Measurements from ENCODE around the gene GLT1D1. TPM values are rescaled to one million over a fixed set of nuclear protein-coding genes. Genes with fewer than 3 reads are reported as not detected.

Gene GLT1D1
- total RNA-seq, 4 donors from 2014 or later, result 0.19 to 0.75 (median 0.62) TPM; not detected in 1

DNA sequence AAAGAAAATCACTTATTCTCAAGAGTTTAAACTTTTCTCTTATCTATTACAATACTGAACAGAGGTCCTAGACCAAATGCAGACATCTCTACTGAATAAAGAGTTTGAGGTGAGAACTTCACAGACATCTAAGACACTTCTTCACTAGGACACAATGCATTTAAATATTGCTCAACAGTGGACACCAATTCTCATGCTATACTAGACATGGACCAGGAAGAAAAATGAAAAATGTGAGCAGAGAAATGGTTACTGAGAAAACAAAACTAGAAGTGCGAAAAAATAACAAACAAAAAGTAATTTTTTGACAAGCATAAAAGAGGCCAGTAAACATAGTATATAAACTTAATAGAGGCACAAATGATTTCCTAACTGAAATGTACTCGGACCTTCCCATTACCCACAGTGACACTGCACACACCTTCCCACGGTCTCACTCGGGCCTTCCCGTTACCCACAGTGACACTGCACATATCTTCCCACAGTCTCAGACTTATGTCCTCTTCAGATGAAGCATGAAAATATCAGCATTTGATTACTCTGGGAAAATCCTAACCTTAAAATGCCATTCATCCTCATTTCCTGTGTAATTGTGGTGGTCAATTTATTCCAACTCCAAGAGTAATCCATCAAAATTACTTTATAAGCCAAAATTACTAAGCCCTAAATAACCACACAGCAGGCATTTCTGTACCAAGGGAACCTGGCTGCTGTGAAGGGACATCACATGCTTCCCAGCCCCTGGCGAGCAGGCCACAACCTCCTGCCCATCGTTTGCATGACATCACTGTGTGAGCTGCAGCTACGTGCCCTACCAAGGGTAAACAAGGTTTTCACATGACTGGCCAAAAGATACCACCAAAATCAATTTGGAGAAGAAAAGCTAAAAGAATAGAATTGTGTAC, 35.9 kb upstream of the GLT1D1 start:
- no peak for DNase-seq
- intact Hi-C loops (cut with DNase I), result no loop called here
- peak overlapping the region; percentile 25 to 82 (median 62) for H3K27ac ChIP-seq
- H3K27me3 ChIP-seq, result no peaks in the 10 kb centered on the region
- H3K36me3 ChIP-seq, result peaks cover 0 to 33% (median 0%) of the 10 kb centered on the region in 3 donors
- H3K4me1 ChIP-seq, result peaks cover 12 to 67% (median 35%) of the 10 kb centered on the region in 3 donors
- H3K9me3 ChIP-seq, result no peaks in the 10 kb centered on the region
- WGBS, 2 donors, result 49 to 59% methylated on average over 7 to 8 of the region's 8 CpGs
- TF ChIP-seq POLR2A (IDR thresholded peaks at IDR 0.05), result no peak
- TF ChIP-seq, protein P1, sequence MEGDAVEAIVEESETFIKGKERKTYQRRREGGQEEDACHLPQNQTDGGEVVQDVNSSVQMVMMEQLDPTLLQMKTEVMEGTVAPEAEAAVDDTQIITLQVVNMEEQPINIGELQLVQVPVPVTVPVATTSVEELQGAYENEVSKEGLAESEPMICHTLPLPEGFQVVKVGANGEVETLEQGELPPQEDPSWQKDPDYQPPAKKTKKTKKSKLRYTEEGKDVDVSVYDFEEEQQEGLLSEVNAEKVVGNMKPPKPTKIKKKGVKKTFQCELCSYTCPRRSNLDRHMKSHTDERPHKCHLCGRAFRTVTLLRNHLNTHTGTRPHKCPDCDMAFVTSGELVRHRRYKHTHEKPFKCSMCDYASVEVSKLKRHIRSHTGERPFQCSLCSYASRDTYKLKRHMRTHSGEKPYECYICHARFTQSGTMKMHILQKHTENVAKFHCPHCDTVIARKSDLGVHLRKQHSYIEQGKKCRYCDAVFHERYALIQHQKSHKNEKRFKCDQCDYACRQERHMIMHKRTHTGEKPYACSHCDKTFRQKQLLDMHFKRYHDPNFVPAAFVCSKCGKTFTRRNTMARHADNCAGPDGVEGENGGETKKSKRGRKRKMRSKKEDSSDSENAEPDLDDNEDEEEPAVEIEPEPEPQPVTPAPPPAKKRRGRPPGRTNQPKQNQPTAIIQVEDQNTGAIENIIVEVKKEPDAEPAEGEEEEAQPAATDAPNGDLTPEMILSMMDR (IDR thresholded peaks at IDR 0.05), result no peak
- H3K4me3 ChIP-seq, result no peak overlapping the region

DNA sequence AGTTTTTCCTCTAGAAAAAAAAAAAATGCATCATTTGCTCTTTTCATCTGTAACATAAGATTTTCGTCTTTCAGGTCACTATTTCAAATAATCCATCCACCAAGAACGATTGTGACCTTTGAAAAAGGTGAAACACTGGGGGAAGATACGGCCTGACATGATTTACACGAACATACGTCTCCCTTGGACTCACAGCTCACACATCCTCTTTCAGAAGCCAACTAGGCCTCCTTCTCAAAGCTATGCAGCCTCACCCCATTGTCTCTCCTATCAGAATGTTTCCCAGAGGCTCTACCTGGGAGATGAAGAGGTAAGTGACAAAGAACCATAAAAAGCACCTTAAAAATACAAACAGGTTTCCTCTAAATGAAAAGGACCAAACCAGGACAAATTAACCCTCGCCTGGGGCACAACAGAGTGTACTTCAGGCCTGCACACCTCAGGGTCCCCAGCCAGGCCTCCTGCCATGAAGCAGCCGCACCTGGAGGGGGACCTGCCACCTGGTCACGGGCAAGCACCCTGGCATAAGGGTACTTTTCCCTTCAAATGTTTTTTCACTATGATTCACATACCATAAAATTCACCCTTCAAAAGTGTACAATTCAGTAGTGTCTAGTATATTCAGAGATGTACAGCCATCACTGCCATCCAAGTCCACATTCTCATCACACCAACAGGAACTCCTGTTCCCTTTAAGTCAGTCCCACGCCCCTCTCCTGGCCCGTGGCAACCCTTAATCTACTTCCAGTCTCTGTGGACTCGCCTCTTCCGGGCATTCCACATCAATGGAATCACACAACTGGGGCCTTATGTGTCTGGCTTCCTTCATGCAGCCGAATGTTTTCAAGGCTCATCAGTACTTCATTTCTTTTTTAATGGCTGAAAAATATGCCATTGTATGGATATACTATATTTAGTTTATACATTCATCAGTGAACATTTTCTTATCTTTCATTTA, 34.9 kb upstream of the GLT1D1 start:
- Histone ChIP-seq H3K4me3 (no peak overlapping the region), H3K27me3 (no peaks in the 10 kb centered on the region), H3K9me3 (no peaks in the 10 kb centered on the region), H3K36me3 (peaks cover 0 to 23% (median 0%) of the 10 kb centered on the region in 3 donors), H3K4me1 (peaks cover 20 to 77% (median 40%) of the 10 kb centered on the region in 3 donors), H3K27ac (peak overlapping the region; percentile 25 to 82 (median 62))
- TF ChIP-seq, protein P1 (IDR thresholded peaks at IDR 0.05), result no peak
- TF ChIP-seq POLR2A (IDR thresholded peaks at IDR 0.05), result no peak
- DNase-seq, result no peak
- 46 to 48% methylated on average over 13 of the region's 13 CpGs for WGBS, 2 donors
- intact Hi-C loops (cut with DNase I), result no loop called here

DNA sequence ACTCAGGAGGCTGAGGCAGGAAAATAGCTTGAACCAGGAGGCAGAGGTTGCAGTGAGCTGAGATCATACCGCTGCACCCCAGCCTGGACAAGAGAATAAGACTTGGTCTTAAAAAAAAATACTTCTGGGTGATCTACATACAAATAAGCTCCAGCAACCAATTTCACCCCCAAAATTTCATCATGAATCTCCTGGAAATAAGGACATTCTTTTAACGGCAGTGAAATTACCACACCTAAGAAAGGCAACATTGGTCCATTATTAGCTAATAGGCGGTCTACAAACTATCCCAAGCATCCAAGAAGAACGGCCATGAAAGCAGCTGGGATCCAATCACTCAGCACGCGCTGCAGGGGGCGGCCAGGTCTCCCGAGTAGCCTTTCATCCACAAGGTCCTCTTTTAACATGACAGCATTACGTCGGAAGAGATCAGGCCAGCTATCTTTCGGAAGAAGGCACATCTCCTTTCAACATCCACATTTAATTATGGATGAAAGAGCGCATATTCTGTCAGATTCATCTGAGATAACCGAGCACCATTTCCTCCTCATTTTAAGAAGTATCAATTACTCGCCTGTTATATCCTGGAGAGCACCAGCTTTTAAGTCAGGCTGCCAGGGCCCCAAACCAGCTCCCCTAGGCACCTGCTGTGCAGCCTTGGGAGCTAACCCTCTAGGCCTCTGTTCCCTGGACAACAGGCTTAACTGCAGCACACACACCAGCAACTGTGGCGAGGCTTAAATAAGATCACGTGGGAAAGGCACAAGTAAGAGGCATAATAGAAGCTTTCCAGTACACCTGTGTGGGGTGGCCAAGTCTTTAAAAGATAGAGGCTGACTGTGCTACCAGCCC, 33.8 kb upstream of the GLT1D1 start:
- no peaks in the 10 kb centered on the region for H3K9me3 ChIP-seq
- no peak overlapping the region for H3K27ac ChIP-seq
- H3K4me1 ChIP-seq, result peaks cover 20 to 81% (median 43%) of the 10 kb centered on the region in 3 donors
- 76 to 92% methylated on average over 14 to 16 of the region's 16 CpGs for WGBS, 2 donors
- TF ChIP-seq POLR2A (IDR thresholded peaks at IDR 0.05), result no peak
- TF ChIP-seq, protein P1 (IDR thresholded peaks at IDR 0.05), result no peak
- no peaks in the 10 kb centered on the region for H3K27me3 ChIP-seq
- H3K36me3 ChIP-seq, result peaks cover 0 to 11% (median 0%) of the 10 kb centered on the region in 3 donors
- intact Hi-C loops (cut with DNase I), result no loop called here
- DNase-seq, result no peak
- no peak overlapping the region for H3K4me3 ChIP-seq

DNA sequence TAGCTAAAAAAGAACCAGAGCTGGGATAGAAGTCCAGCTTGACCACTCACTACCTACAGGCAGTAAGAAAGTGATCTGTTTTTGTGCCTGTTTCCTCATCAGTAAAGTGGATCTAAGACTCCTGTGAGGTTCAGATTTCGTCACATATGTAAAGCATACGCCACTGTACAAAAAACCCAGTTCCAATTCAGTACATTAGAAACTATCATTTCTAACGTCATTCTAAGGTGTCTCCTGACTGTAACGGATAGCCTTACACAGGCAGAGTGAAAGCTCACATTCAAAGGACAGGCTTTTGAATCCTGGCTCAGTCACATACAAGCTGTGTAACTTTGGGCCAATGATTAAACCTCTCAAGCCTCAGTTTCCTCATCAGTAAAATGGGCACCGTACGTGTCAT, 33.0 kb upstream of the GLT1D1 start:
- Histone ChIP-seq H3K36me3 (peaks cover 0 to 5% (median 0%) of the 10 kb centered on the region in 3 donors), H3K9me3 (no peaks in the 10 kb centered on the region), H3K27me3 (no peaks in the 10 kb centered on the region), H3K4me3 (no peak overlapping the region), H3K27ac (peak overlapping the region in 1 of 4 donors; percentile 26), H3K4me1 (peaks cover 20 to 85% (median 46%) of the 10 kb centered on the region in 3 donors)
- 88 to 93% methylated on average over 6 of the region's 6 CpGs for WGBS, 2 donors
- no peak for DNase-seq
- intact Hi-C loops (cut with DNase I), result no loop called here
- TF ChIP-seq, protein P1 (IDR thresholded peaks at IDR 0.05), result no peak
- TF ChIP-seq POLR2A (IDR thresholded peaks at IDR 0.05), result no peak

All from esophagus squamous epithelium (tissue), 5 donors.